Dedifferentiated amniotic fluid mesenchymal stem cell (primary cell): Measurements from ENCODE around the gene TMPRSS12.
A peak's percentile ranks its signal among the peaks of the same experiment; 100 is the strongest.
"Not testable (repeated sequence)": the region's sequence is repeated elsewhere in the genome, so short reads cannot be mapped to it uniquely, and the experiment has no call there.

Experiments used
- DNase-seq: peaks from one replicate; pipeline ENCODE4 v3.0.0-alpha.2; 2016; ENCODE audit errors: extremely low spot score

The TMPRSS12 gene

DNA sequence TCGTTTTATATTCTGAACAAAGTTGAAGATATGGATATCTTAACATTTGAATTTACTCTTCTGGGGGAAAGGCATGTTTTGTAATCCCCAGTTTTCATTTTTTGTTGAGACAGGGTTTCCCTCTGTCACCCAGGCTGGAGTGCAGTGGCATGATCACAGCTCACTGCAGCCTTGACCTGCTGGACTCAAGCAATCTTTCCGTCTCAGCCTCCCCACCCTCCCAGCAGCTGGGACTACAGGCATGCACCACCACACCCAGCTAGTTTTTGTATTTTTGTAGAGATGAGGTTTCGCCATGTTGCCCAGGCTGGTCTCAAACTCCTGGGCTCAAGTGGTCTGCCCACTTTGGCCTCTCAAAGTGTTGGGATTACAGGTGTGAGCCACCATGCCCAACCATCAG lies 84.2 kb downstream of the TMPRSS12 start:
- not testable (repeated sequence) for DNase-seq

DNA sequence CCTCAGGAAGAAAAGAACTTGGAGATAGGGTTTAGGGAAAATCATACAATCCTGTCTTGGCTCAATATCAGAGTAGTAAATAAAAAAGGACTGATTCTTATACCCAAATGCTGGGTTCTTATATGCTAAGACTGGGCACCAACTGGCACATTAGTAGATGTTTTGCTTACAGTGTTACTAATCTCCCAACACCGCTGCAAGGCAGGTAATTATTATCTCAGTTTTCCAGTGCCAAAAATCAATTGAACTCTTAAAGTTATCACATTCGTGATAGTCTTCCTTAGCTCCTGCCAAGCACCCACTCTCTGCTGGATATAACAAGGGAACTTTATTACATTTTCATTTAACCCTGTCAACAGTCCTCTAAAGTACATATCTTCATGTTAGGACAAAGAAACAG lies 84.6 kb downstream of the TMPRSS12 start:
- DNase-seq: no peak

DNA sequence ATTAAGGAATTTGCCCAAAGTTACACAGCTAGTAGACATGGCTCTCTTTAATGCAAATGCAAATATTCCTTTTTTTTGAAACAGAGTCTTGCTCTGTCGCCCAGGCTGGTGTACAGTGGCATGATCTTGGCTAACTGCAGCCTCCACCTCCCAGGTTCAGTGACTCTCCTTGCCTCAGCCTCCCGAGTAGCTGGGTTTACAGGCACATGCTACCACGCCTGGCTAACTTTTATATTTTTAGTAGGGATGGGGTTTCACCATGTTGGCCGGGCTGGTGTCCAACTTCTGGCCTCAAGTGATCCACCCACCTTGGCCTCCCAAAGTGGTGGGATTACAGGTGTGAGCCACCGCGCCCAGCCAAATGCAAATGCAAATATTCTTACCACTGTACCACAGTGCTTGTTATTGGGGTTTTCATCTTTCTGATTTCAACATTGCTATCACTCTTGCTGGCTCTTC lies 85.1 kb downstream of the TMPRSS12 start:
- no peak for DNase-seq

DNA sequence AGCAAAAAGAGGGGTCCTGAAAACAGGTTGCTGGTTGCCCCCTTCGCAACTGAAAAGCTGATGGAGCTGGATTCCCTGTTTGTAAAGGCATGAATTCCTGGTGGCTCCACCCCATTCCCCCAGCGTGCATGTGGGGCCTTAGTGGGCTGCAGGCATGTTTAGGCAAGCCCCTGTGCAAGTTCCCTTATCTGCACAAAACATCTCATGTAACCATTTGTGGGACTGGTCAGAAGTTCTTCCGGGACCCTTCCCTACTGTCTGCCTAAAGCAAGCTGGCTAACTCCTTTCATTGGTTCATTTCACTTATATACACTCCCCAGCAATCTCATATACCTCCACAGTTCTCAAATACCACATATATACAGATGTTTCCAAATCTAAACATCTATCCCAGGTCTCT lies 85.7 kb downstream of the TMPRSS12 start:
- no peak for DNase-seq

DNA sequence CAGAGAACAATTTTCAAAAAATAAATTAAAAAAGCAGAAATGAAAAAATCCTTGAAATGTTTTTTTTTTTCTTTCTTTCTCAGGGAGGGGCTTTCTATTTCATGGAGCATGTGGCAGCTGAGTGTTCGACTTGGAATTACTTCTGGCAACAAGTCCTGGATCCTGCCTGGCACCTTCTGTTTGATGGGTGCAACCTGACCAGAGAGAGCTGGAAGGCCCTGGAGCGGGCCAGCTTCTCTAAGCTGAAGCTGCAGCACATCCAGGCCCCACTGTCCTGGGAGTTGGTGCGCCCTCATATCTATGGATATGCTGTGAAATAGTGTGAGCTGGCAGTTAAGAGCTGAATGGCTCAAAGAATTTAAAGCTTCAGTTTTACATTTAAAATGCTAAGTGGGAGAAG lies 87.1 kb downstream of the TMPRSS12 start:
- no peak for DNase-seq

DNA sequence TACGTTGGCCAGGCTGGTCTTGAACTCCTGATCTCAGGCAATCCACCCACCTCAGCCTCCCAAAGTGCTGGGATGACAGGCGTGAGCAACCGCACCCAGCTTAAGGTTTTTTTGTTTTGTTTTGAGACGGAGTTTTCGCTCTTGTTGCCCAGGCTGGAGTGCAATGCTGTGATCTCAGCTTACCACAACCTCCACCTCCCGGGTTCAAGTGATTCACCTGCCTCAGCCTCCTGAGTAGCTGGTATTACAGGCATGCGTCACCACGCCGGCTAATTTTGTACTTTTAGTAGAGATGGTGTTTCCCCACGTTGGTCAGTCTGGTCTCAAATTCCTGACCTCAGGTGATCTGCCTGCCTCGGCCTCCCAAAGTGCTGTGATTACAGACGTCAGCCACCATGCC lies 87.8 kb downstream of the TMPRSS12 start:
- DNase-seq: not testable (repeated sequence)

DNA sequence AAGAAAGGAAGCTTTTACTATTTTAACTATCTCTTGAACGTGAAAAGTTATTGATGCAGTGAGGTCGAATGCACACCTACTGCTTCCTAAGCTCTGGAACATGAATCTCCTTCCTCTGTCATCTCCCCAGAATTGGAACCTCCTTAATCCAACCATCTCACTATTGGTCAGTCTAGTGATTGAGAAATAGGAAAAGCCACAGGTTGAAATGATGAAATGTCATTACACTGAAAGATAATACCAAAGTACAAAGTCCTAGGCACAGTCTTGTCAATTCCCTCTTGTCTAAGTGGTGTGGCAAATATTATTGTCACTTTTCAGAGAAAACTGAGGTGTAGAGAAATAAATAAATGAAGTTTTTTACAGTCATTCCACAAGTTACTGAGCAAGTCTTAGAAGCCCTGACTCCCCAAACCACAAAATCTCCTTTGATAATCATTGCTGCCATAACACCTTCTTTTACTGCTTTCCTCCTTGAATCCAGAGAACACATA lies 90.1 kb downstream of the TMPRSS12 start:
- DNase-seq: no peak

DNA sequence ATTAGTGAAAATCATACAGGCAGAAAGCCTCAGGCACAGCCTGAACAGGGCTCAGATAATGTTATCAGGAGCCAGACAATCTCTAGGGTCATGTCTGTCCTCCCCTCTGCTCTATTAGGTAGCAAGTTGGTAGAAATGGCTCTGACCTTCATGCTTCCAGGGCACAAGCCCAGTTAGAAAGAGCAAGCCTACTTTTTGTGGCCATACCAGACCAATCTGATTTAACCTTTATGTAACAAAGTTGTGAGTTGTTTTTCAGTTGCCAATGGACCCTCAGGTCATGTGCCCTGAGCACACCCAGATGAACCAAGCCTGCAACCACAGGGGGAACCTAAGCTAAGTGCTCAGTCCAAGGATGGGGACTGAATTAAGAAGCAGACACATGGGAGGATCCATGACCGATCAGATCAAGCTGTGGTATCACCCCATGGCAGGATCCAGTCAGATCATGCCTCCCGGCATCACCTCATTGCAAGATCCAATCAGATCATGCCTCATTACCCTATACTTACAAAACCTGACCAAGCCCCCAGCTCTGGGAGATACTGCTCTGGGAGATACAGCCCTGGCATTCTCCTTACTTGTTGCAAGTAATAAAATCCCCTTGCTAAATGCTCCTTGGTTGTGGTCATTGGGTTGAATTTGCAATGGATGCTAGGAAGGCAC lies 90.9 kb downstream of the TMPRSS12 start:
- no peak for DNase-seq

DNA sequence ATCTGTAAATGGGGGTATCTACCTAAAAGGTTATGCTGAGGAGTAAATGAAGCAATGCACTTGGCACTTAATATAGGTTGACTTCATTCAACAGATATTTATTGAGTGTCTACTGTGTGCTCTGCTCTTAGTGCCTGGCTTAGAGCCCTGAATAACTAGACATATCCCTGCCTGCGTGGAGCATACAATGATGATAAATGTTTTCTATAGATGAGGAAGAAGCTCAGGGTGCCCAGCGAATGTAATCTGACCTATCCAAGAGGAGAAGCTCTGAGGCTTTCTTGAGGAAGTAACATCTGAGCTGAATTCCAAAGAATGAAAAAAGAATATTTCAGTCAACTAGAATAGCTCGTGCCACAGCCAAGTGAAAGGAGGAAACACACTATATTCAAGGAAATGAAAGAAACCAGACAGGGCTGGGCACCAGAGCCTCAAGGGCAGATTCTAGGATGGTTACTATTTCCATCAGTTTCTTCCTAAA lies 91.7 kb downstream of the TMPRSS12 start:
- no peak for DNase-seq

DNA sequence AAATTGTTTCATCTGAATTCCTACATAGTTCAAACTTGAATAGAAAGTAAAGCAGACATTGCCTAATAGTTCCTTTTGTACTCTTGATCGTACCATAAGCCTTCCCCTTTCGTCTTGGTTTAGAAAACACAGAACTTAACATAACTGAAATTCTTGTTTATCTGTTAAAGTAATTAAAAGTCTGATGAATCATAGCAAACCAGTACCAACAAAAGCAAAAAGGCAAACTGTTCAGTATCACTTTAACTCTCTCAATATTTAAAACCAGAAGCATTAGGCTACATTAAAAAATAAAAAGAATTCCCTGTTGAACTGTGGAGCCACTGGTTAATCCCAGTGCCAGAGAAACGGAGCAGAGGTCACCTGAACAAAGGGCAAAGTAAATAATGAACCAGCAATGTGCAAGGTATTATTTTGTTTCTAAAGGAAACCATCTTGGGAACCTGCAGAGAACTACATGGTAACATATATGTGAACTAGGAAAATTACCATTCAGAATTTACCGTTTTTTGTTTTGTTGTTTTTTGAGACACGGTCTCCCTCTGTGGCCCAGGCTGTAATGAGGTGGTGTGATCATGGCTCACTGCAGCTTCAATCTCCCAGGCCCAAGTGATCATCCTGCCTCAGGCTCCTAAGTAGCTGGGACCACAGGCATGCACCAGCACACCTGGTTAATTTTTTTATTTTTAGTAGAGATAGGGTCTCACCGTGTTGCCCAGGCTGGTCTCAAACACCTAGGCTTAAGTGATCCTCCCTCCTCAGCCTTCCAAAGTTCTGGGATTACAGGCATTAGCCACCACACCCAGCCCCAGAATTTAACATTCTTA lies 92.5 kb downstream of the TMPRSS12 start:
- DNase-seq: peak; percentile 36

DNA sequence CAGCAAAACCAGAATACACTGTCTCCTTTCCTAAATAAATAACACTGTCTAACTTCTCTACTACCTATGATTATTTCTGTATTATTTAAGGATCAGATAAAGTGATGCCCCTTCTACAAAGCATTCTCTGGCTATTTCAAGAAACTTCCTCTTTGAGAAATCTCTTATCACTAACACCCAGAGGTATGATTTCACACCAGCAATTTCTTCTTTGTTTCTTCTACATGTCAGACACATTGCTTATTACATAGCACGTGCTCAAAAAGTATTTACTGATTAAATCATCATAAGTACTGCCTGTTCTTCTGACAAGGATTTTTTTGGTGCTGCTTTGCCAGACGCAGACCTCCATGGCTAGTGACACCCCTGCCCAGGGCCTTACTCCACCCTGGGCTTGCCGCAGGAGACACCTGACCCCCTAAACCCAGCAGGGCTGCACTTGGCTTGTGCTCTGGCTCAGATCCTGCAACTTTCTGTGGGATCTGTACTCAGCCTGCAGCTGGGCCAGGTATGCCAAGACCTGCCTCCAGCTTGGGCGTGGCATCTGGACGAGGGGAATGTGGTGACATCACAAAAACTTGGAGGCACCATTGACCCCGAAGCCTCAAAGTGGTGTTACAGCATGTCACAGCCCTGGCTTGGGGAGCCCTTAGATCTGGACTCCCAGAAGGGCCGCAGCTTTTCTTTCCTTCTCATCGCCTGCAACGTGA lies 94.2 kb downstream of the TMPRSS12 start:
- DNase-seq: no peak
